Measurements from ENCODE around the gene RAB17. TPM values are rescaled to one million over a fixed set of nuclear protein-coding genes. Genes with fewer than 3 reads are reported as not detected.

Gene RAB17
- total RNA-seq, 4 donors from 2014 or later, result 0.26 to 4.6 (median 4.0) TPM

- intact Hi-C loops (cut with DNase I; ENCODE audit: low total_unique reads), result no loop called here
- no peaks in the 10 kb centered on the region for H3K27me3 ChIP-seq
- H3K9me3 ChIP-seq, result peaks cover 0 to 5% of the 10 kb centered on the region in 2 donors
- no peaks in the 10 kb centered on the region for H3K36me3 ChIP-seq
- TF ChIP-seq CTCF (IDR thresholded peaks at IDR 0.05) (peak in 3 of 4 experiments; percentile 27 to 46 (median 34)), POLR2A (IDR thresholded peaks at IDR 0.05) (no peak)
- peak in 1 of 2 donors; percentile 46 for DNase-seq
- no peak overlapping the region for H3K4me3 ChIP-seq
- H3K4me1 ChIP-seq, result peaks cover 0 to 8% of the 10 kb centered on the region in 2 donors
- H3K27ac ChIP-seq, result peak overlapping the region; percentile 61 to 77
These were observed 33.5 kb downstream of the RAB17 start for GRCh38 chr2:237556773-237557632.

- intact Hi-C loops (cut with DNase I; ENCODE audit: low total_unique reads), result no loop called here
- Histone ChIP-seq H3K36me3 (no peaks in the 10 kb centered on the region), H3K4me3 (no peak overlapping the region), H3K4me1 (peaks cover 0 to 8% of the 10 kb centered on the region in 2 donors), H3K9me3 (peaks cover 0 to 5% of the 10 kb centered on the region in 2 donors), H3K27ac (no peak overlapping the region), H3K27me3 (no peaks in the 10 kb centered on the region)
- TF ChIP-seq POLR2A (IDR thresholded peaks at IDR 0.05) (no peak), CTCF (IDR thresholded peaks at IDR 0.05) (no peak)
- no peak for DNase-seq
These were observed 35.0 kb downstream of the RAB17 start for GRCh38 chr2:237555560-237555959.

GRCh38 chr2:237553948-237554347 is 36.6 kb downstream of the RAB17 start:
- TF ChIP-seq CTCF (IDR thresholded peaks at IDR 0.05) (no peak), POLR2A (IDR thresholded peaks at IDR 0.05) (no peak)
- no peak overlapping the region for H3K4me3 ChIP-seq
- no peaks in the 10 kb centered on the region for H3K27me3 ChIP-seq
- H3K36me3 ChIP-seq, result no peaks in the 10 kb centered on the region
- H3K4me1 ChIP-seq, result peaks cover 0 to 3% of the 10 kb centered on the region in 2 donors
- no peak for DNase-seq
- no peak overlapping the region for H3K27ac ChIP-seq
- H3K9me3 ChIP-seq, result peaks cover 0 to 5% of the 10 kb centered on the region in 2 donors
- intact Hi-C loops (cut with DNase I; ENCODE audit: low total_unique reads), result no loop called here

GRCh38 chr2:237552908-237553307 is 37.6 kb downstream of the RAB17 start:
- H3K27me3 ChIP-seq, result no peaks in the 10 kb centered on the region
- TF ChIP-seq CTCF (IDR thresholded peaks at IDR 0.05) (no peak), POLR2A (IDR thresholded peaks at IDR 0.05) (no peak)
- H3K9me3 ChIP-seq, result peaks cover 0 to 5% of the 10 kb centered on the region in 2 donors
- intact Hi-C loops (cut with DNase I; ENCODE audit: low total_unique reads), result no loop called here
- no peak overlapping the region for H3K27ac ChIP-seq
- peak in 1 of 2 donors; percentile 3 for DNase-seq
- H3K36me3 ChIP-seq, result no peaks in the 10 kb centered on the region
- no peak overlapping the region for H3K4me3 ChIP-seq
- no peaks in the 10 kb centered on the region for H3K4me1 ChIP-seq

GRCh38 chr2:237551071-237551574 is 39.4 kb downstream of the RAB17 start:
- no peaks in the 10 kb centered on the region for H3K4me1 ChIP-seq
- no peak for DNase-seq
- no peaks in the 10 kb centered on the region for H3K27me3 ChIP-seq
- H3K36me3 ChIP-seq, result no peaks in the 10 kb centered on the region
- H3K4me3 ChIP-seq, result no peak overlapping the region
- peaks cover 0 to 5% of the 10 kb centered on the region in 2 donors for H3K9me3 ChIP-seq
- H3K27ac ChIP-seq, result no peak overlapping the region
- intact Hi-C loops (cut with DNase I; ENCODE audit: low total_unique reads), result no loop called here
- no peak for TF ChIP-seq POLR2A (IDR thresholded peaks at IDR 0.05)
- no peak for TF ChIP-seq CTCF (IDR thresholded peaks at IDR 0.05)

Measured in uterus (tissue), 4 donors.